Globus pallidus (tissue), 1 donor: ENCODE results near the gene RRP12.
"Not testable (repeated sequence)": the region's sequence is repeated elsewhere in the genome, so short reads cannot be mapped to it uniquely, and the experiment has no call there.

Experiments used
- DNase-seq: peaks from one replicate; pipeline ENCODE4 v3.0.0-alpha.2; 2015; ENCODE audit warnings: low spot score

The RRP12 gene

GRCh38 chr10:97400665-97401454 is at the start of gene RRP12:
TSS of gene RRP12 (minus strand) at chr10:97401340. CDS start at chr10:97401231, 109 bp downstream.
- peak; percentile 95 for DNase-seq

GRCh38 chr10:97450828-97451227 is 49.7 kb upstream of the RRP12 start:
- no peak for DNase-seq

- peak; percentile 97 for DNase-seq
Measured at GRCh38 chr10:97445722-97446639, 44.8 kb upstream of the RRP12 start, which contains the start of the genes EXOSC1 and ZDHHC16. TSS of gene EXOSC1 (minus strand) at chr10:97446006. CDS start at chr10:97445985, 21 bp downstream. TSS of gene ZDHHC16 (plus strand) at chr10:97446175. CDS start at chr10:97451676, 5,501 bp downstream.

- no peak for DNase-seq
Measured at GRCh38 chr10:97445357-97445721, 44.2 kb upstream of the RRP12 start.

- DNase-seq: no peak
Measured at GRCh38 chr10:97444212-97444611, 43.1 kb upstream of the RRP12 start.

- DNase-seq: no peak
Measured at GRCh38 chr10:97442277-97442676, 41.1 kb upstream of the RRP12 start.

- DNase-seq: no peak
Measured at GRCh38 chr10:97435211-97435610, 34.1 kb upstream of the RRP12 start.

- no peak for DNase-seq
Measured at GRCh38 chr10:97434557-97434956, 33.4 kb upstream of the RRP12 start.

- no peak for DNase-seq
Measured at GRCh38 chr10:97434055-97434454, 32.9 kb upstream of the RRP12 start.

- no peak for DNase-seq
Measured at GRCh38 chr10:97428572-97428981, 27.4 kb upstream of the RRP12 start.

- no peak for DNase-seq
Measured at GRCh38 chr10:97427571-97428179, 26.5 kb upstream of the RRP12 start.

- DNase-seq: no peak
Measured at GRCh38 chr10:97426776-97427570, 25.8 kb upstream of the RRP12 start.

GRCh38 chr10:97425964-97426775 is 25.0 kb upstream of the RRP12 start, which contains the start of gene PGAM1:
TSS of gene PGAM1 (plus strand) at chr10:97426191. CDS start at chr10:97426308, 117 bp downstream.
- peak; percentile 96 for DNase-seq

- not testable (repeated sequence) for DNase-seq
Measured at GRCh38 chr10:97423757-97424098, 22.6 kb upstream of the RRP12 start.

- no peak for DNase-seq
Measured at GRCh38 chr10:97416565-97416964, 15.4 kb upstream of the RRP12 start.

- DNase-seq: no peak
Measured at GRCh38 chr10:97412891-97413304, 11.8 kb upstream of the RRP12 start.

GRCh38 chr10:97411406-97411805 is 10.3 kb upstream of the RRP12 start:
- no peak for DNase-seq

- no peak for DNase-seq
Measured at GRCh38 chr10:97408496-97408992, 7.4 kb upstream of the RRP12 start.

GRCh38 chr10:97407952-97408248 is 6.8 kb upstream of the RRP12 start:
- DNase-seq: no peak

- peak; percentile 68 for DNase-seq
Measured at GRCh38 chr10:97407211-97407951, 6.2 kb upstream of the RRP12 start.
